Activated T-helper 1 cell treated with anti-CD3 and anti-CD28 coated beads, Interleukin-2, amount 50 U/mL, for 16 hours (primary cell): ENCODE data around the gene DOK1.
A peak's percentile ranks its signal among the peaks of the same experiment; 100 is the strongest.

ENCODE experiments used
- DNase-seq, 2 donors: peaks; one replicate each; pipeline ENCODE4 v3.0.0-alpha.2; 2020; ENCODE audit warnings: low read depth in 1 of 2, low spot score in 1 of 2

DOK1 gene

DNA sequence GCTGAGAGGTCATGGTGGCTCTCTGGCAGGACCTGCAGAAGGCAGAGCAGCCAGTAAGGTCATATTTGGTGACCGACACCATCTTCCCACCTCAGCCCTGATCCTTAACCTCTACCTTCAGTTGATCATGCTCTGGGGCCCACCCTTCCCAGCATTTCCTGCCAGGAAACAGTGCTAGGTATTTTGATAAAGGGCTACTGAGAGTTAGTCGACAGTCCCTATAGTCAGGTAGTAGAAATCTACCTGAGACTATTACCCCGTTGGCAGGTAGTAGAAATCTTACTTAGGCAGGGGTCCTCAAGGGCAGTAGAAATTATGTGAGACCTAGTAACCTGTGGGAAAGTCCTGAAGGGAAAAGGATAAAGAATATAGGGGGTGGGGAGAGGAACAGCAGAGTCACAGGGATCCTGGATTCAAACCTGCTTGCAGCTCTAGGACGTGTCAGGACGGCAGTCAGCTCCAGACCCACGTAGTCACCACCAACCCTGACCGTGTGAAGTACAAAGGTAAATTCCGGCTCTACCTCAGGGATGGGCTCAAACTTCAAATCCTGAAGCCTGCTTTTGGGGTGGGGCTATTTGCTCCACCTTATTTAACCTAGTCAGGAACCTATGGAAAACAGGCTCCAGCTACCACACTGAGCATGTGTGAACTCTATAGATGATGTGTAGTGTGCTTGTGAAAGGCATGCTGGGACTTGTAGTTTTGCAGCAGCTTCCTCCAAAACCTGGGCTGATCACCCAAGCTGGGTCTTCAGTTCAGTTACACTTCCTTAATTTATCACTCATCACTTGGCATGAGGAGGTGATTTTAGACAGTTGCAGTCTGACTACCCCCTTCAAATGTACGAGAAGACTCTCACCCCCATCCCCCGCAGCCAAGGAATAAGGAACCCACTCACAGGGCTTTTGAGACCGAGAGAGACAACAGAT is 28.5 kb upstream of the DOK1 start, which contains the start of gene DQX1:
TSS of gene DQX1 (minus strand) at position 515 of the 932 bp plus-strand sequence. CDS start at position 13, 502 bp downstream.
- no peak for DNase-seq

GRCh38 chr2:74526649-74527230 is 27.8 kb upstream of the DOK1 start:
- no peak for DNase-seq

DNA sequence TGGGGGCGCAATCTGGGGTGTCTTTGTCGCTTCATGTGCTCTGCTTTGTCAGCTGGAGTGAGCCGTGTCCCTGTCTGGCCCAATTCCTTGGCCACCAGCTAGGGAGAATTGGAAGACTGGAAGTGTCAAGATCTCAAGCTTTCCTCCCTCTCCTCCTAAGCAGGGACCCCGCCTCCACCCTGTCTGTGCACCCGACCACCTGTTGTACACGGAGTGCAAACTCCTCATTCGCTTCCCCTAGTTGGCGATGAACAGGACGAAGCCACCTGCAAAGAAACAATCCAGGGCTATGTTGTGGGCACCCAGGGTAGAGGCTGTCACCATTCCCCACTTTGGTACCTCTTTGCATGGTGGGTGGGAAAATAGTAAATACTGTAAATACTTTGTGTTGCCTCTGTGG is 26.8 kb upstream of the DOK1 start:
- DNase-seq = no peak

- DNase-seq = no peak
Measured at GRCh38 chr2:74528600-74529356, 25.7 kb upstream of the DOK1 start.

GRCh38 chr2:74529357-74530238 is 24.9 kb upstream of the DOK1 start, which contains the start of the genes AUP1 and HTRA2:
Gene AUP1, minus strand, starts transcription at chr2:74529706. Its CDS starts 77 bp downstream, at chr2:74529629.
Gene HTRA2, plus strand, starts transcription at chr2:74529933. Its CDS starts 74 bp downstream, at chr2:74530007.
- peak; percentile 65 to 77 for DNase-seq

DNA sequence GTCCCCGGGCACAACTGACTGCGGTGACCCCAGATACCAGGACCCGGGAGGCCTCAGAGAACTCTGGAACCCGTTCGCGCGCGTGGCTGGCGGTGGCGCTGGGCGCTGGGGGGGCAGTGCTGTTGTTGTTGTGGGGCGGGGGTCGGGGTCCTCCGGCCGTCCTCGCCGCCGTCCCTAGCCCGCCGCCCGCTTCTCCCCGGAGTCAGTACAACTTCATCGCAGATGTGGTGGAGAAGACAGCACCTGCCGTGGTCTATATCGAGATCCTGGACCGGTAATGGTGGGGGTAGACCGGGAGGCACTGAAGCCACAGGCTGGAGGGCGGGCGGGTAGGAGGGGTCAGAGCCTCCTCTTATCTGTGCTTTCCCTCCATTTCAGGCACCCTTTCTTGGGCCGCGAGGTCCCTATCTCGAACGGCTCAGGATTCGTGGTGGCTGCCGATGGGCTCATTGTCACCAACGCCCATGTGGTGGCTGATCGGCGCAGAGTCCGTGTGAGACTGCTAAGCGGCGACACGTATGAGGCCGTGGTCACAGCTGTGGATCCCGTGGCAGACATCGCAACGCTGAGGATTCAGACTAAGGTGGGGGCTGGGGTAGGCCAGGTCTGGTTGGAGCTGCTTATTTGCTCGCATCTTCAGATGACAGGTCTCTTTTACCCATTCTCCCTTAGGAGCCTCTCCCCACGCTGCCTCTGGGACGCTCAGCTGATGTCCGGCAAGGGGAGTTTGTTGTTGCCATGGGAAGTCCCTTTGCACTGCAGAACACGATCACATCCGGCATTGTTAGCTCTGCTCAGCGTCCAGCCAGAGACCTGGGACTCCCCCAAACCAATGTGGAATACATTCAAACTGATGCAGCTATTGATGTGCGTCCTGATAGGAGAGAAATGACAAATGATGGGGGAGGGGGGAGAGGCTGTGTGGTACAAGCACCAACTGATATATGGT is 24.0 kb upstream of the DOK1 start:
- DNase-seq = no peak

DNA sequence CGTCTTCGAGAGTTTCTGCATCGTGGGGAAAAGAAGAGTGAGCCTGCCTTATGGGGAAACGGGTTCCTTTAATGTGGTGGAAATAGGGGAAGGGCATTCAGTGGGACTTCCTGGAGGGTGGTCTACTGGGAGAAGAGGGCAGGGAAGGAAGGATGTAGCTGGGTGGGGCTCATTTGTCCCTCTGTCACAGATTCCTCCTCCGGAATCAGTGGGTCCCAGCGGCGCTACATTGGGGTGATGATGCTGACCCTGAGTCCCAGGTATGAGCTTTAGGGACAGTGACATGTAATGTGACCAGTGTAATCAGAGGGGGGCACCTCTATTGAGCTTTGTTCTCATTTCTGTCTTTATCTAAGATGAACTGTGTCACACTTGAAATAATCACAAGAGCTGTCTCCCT is 22.9 kb upstream of the DOK1 start:
- DNase-seq = no peak

DNA sequence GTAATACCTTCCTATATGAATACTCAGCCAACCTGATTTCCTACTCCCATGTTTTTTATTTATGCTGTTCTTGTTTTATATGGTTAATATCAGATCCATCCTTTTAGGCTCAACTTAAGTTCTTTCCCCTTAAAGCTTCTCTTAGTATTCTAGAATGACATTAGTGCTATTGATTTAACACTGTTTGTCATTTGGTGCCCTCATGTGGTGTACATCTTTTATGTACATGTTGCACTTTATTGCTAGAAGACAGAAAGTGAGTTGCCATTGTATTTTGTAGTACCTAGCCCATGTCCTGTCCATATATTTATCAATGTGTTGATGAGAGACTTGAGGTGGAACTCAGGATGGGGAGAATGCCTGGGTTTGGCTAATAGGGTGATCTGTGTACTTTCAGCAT is 22.3 kb upstream of the DOK1 start:
- no peak for DNase-seq

DNA sequence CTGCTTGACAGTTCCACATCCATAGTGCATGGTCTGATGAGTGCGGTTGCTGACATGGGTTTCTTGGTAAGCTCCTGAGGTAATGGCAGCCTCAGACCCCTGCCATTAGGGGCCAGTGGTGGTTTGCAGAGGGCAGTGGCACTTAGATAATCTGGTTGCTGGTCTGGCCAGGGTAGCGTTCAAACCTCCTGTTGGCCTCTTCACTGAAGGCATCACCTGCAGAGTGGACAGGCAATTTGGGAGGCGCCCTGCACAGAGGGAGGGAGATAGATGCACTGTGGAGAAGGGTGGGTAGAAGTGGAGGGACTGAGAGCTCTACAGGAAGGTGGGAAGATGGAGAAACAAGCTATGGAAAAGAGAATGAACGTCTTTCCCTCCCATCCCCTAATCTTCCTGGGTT is 21.1 kb upstream of the DOK1 start:
- DNase-seq = no peak

DNA sequence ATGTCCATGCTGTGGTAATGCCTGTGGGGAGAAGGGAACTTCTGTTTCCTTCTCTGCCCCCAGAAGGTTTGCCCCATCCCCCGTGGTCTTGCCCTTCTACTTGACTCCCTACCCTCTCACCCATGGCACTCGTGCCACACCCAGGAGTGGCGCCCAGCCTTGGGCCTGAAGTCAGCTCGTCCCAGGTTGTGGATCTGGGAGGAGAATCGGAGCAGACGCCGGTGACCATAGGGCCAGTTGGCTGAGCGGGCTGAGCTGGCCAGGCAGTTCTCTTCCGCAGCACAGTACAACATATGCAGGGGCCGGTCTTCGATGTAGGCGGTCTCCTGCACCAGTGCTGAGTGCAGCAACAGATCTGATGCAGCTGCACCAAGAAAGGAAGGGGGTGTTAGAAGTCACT is 20.1 kb upstream of the DOK1 start:
- DNase-seq = no peak

DNA sequence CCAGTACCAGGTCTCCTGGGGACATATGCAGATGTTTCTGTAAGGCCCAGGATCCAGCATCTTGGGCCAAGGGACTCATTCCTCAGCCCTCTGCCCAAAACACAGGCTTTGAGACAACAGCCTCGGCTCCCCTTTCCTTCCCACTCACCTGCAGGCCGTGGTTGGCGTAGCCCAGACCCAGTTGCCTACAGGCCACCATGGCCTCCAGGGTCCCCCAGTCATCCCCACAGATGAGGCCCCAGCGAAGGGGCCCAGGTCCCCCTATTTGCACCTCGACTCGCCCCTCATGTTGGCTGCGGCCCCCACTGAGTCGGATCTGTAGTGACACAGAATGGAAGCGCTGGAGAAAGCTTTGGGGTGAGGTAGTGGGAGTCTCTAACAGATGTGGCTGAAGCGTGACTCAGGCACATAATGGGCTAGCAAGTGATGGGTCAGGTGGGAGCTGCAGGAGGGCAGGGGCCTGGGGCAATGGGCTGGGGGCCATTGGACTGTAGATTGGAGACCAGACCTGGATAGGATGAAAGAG is 19.0 kb upstream of the DOK1 start:
- no peak for DNase-seq

GRCh38 chr2:74536166-74536950 is 18.2 kb upstream of the DOK1 start:
- no peak for DNase-seq

DNA sequence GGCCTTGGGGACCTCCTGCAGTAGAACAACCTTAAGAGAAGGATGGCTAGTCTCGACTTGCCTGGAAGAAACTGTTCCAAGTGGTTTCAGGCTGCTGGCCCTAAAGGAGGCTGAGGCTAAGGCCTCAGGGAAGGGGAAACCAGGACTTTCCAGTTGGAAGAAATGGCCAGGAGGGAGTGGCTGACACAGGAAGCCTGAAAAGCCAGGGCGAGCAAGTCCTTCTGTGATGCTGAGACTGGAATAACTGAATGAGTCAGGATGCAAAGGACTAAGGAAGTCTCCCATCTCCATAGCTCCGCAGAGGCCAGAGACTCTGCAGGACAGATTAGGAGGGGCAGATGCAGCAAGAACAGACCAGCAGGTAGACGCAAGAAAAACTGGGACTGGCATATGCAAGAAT is 17.4 kb upstream of the DOK1 start:
- no peak for DNase-seq

DNA sequence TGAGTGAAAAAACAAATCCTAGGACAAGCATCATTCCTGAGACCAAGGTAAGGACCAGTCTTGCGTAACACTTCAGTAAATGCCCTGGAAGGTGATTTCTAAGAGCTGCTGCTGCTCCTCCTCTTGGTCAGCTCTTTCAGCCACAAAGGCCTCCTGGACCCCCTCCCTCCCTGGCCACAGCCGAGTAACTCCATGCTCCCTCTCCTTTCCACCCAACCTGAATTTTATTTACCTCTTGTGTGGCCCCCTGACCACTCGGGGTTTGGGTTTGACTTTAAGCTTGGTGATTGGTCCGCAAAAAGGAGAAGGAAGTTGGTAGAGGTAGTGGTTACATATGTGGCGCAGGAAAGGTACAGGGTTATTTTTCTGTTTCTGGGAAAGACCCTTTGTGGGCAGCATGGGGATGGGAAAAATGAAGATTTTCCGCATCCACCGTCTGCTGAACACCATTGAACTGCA is 15.6 kb upstream of the DOK1 start:
- DNase-seq = no peak

GRCh38 chr2:74540291-74540690 is 14.2 kb upstream of the DOK1 start:
- DNase-seq = no peak

GRCh38 chr2:74542978-74543377 is 11.5 kb upstream of the DOK1 start:
- no peak for DNase-seq

DNA sequence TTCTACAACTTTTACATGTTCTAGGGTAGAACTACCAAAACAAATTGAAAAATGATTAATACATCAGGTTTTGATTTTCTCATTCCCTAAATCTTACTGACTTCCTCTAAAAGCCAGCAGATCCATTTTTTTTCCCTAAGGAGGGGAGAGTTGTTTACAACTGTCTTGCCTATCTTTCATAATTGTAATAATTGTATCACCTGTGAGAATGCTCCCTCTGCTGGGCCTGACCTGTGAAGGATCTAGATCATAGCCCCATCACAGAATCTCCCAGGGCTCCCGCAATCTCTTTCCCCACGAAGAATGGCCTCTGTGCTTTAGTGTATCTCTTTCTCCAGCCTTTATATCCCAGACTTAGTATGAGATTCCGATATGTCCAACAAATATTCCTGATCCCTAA is 9.9 kb upstream of the DOK1 start:
- DNase-seq = no peak

- DNase-seq = no peak
Measured at GRCh38 chr2:74546004-74546403, 8.5 kb upstream of the DOK1 start.
